SK-MEL-5 (cell line): Measurements from ENCODE around the gene TTC24. TPM values are rescaled to one million over a fixed set of nuclear protein-coding genes. Genes with fewer than 3 reads are reported as not detected.
A peak's percentile ranks its signal among the peaks of the same experiment; 100 is the strongest.
"Not testable (repeated sequence)": the region's sequence is repeated elsewhere in the genome, so short reads cannot be mapped to it uniquely, and the experiment has no call there.

Experiments
- DNase-seq: peaks from one replicate; pipeline ENCODE4 v3.0.0-alpha.2; 2016; ENCODE audit warnings: low read depth, low spot score
- in situ Hi-C: cut with HindIII; loops from 2 replicates; pipeline ENCODE4 v1.10.0; 2016; ENCODE audit warnings: low sequenced_read_pairs, high pct_unique_total_duplicates, low pct_unique_long_range_greater_than_20kb
- total RNA-seq: library from RNA; depleted of rRNA; stranded (reverse); fragments of >200 nt; shearing (Covaris generic); gene quantifications from 2 replicates; pipeline ENCODE4 v1.2.3, GENCODE V29; 2014; rRNA removed

Gene TTC24
- total RNA-seq, 1 experiment from 2014 or later = not detected

- in situ Hi-C loops = no loop called here
- no peak for DNase-seq
These were observed 43.2 kb downstream of the TTC24 start for GRCh38 chr1:156622581-156623297.

GRCh38 chr1:156623946-156624813 is 44.7 kb downstream of the TTC24 start:
- in situ Hi-C loops = no loop called here
- DNase-seq = peak; percentile 70

GRCh38 chr1:156624814-156625435 is 45.4 kb downstream of the TTC24 start:
- in situ Hi-C loops = no loop called here
- DNase-seq = no peak

- DNase-seq = peak; percentile 58
- in situ Hi-C loops = no loop called here
These were observed 46.0 kb downstream of the TTC24 start for GRCh38 chr1:156625436-156626078.

- DNase-seq = no peak
- in situ Hi-C loops = no loop called here
These were observed 46.5 kb downstream of the TTC24 start for GRCh38 chr1:156626079-156626438.

GRCh38 chr1:156627313-156627880 is 47.9 kb downstream of the TTC24 start:
- in situ Hi-C loops = no loop called here

GRCh38 chr1:156629823-156630449 is 50.4 kb downstream of the TTC24 start:
- no peak for DNase-seq
- in situ Hi-C loops = no loop called here

More at GRCh38 chr1:156627313-156627880, 47.9 kb downstream of the TTC24 start:
- peak; percentile 81 for DNase-seq

- in situ Hi-C loops, DNase-seq: not testable (repeated sequence)
These were observed 51.6 kb downstream of the TTC24 start for GRCh38 chr1:156631152-156631551.

- DNase-seq = no peak
- in situ Hi-C loops = no loop called here
These were observed 52.8 kb downstream of the TTC24 start for GRCh38 chr1:156632355-156632754.

Other genes with a start within 250 kb of the TTC24 start
- gene CCT3, start 241.4 kb upstream of the TTC24 start, total RNA-seq = 507 and 520 TPM in 2 replicates
- 1.3 and 3.0 TPM in 2 replicates for gene TSACC, start 241.2 kb upstream of the TTC24 start, total RNA-seq
- not detected in 2 replicates for gene RHBG, start 210.5 kb upstream of the TTC24 start, total RNA-seq
- 19.6 and 19.9 TPM in 2 replicates for gene MEF2D, start 78.9 kb upstream of the TTC24 start, total RNA-seq
- gene IQGAP3, start 7.2 kb upstream of the TTC24 start, total RNA-seq = 10.1 and 10.3 TPM in 2 replicates
- gene NAXE, start 12.1 kb downstream of the TTC24 start, total RNA-seq = 216 and 229 TPM in 2 replicates
- gene GPATCH4, start 21.8 kb downstream of the TTC24 start, total RNA-seq = 26.4 and 27.3 TPM in 2 replicates
- not detected in 2 replicates for gene HAPLN2, start 39.7 kb downstream of the TTC24 start, total RNA-seq
- 34.2 and 43.7 TPM in 2 replicates for gene BCAN, start 62.4 kb downstream of the TTC24 start, total RNA-seq
- 81.0 and 97.4 TPM in 2 replicates for gene NES, start 97.7 kb downstream of the TTC24 start, total RNA-seq
- gene CRABP2, start 125.9 kb downstream of the TTC24 start, total RNA-seq = 0.29 TPM in 1 of 2 replicates, not detected in the other
- 12.5 and 15.1 TPM in 2 replicates for gene METTL25B, start 148.7 kb downstream of the TTC24 start, total RNA-seq
- 20.0 and 29.1 TPM in 2 replicates for gene ISG20L2, start 149.0 kb downstream of the TTC24 start, total RNA-seq
- 152 and 180 TPM in 2 replicates for gene MRPL24, start 161.4 kb downstream of the TTC24 start, total RNA-seq
- 189 and 191 TPM in 2 replicates for gene HDGF, start 172.0 kb downstream of the TTC24 start, total RNA-seq
- gene PRCC, start 187.8 kb downstream of the TTC24 start, total RNA-seq = 30.6 and 34.0 TPM in 2 replicates
- gene SH2D2A, start 237.1 kb downstream of the TTC24 start, total RNA-seq = 0.32 TPM in 1 of 2 replicates, not detected in the other